Measurements from ENCODE around the gene ZNF469. TPM values are rescaled to one million over a fixed set of nuclear protein-coding genes. Genes with fewer than 3 reads are reported as not detected.

The ZNF469 gene
- total RNA-seq, 1 experiment from 2014 or later: 0.28 TPM

DNA sequence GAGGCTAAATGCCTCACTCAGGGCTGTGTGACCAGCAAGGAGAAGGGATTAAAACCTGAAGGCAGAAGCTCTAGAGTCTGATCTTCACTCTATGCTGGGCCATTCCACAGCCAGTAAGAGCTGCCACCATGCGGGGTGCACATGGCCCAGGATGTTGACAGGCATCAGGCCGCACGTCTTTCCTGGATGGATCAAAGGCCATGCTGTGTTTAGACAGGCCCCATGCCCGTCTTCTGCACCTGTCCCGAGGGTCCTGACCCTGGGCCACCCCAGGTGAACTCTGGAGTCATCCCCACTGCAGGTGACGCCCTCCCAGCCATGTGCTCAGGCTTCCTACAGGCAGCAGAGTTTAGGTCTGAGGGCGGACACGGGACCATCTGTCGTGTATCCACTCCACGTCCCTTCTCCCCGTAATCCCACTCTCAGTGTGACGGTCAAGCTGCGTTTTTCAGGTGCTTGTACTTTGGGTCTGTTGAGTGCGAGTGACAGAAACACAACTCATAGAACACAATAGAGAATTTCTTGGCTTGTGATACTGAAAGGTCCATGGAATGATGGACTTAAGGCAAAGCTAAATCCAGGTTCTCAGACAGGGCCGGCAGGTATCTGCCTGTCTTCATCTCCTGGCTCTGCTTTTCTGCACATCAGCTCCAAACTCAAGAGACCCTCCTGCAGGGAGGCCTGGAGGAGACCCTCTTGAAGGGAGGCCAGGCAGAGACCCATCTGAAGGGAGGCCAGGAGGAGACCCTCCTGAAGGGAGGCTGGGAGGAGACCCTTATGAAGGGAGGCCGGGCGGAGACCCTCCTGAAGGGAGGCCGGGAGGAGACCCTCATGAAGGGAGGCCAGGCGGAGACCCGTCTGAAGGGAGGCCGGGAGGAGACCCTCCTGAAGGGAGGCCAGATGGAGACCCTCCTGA, 13.2 kb downstream of the ZNF469 start:
- Histone ChIP-seq H3K27me3 (ENCODE audit: control insufficient read depth, insufficient read depth, low read length) (no peaks in the 10 kb centered on the region), H3K4me3 (ENCODE audit: insufficient read depth, low read depth, low read length) (no peak overlapping the region), H3K36me3 (replicated peaks; ENCODE audit: control insufficient read depth, insufficient read depth, low read length) (no peaks in the 10 kb centered on the region)
- no peak for DNase-seq

- H3K4me3 ChIP-seq (ENCODE audit: insufficient read depth, low read depth, low read length): no peak overlapping the region
- no peaks in the 10 kb centered on the region for H3K36me3 ChIP-seq (replicated peaks; ENCODE audit: control insufficient read depth, insufficient read depth, low read length)
- H3K27me3 ChIP-seq (ENCODE audit: control insufficient read depth, insufficient read depth, low read length): no peaks in the 10 kb centered on the region
- no peak for DNase-seq
Observed at GRCh38 chr16:88398170-88398873, 15.6 kb downstream of the ZNF469 start.

DNA sequence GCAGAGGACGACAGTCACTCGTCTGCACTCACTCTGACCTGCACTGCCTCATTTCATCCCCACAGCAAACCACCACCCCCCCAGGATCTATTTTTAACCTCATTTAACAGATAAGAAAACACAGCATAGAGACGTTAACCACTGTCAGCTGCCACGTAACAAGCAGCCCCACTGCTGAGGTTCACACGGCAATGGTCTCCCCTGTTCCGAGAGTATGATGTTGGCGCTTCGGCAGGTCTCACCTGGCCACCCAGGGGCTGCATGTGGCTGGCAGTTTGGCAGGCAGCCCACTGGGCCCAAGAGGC, 16.1 kb downstream of the ZNF469 start:
- DNase-seq: no peak
- Histone ChIP-seq H3K27me3 (ENCODE audit: control insufficient read depth, insufficient read depth, low read length) (no peaks in the 10 kb centered on the region), H3K36me3 (replicated peaks; ENCODE audit: control insufficient read depth, insufficient read depth, low read length) (no peaks in the 10 kb centered on the region), H3K4me3 (ENCODE audit: insufficient read depth, low read depth, low read length) (no peak overlapping the region)

- DNase-seq: no peak
- Histone ChIP-seq H3K27me3 (ENCODE audit: control insufficient read depth, insufficient read depth, low read length) (no peaks in the 10 kb centered on the region), H3K4me3 (ENCODE audit: insufficient read depth, low read depth, low read length) (no peak overlapping the region)
Observed at GRCh38 chr16:88400186-88400585, 17.4 kb downstream of the ZNF469 start.

DNA sequence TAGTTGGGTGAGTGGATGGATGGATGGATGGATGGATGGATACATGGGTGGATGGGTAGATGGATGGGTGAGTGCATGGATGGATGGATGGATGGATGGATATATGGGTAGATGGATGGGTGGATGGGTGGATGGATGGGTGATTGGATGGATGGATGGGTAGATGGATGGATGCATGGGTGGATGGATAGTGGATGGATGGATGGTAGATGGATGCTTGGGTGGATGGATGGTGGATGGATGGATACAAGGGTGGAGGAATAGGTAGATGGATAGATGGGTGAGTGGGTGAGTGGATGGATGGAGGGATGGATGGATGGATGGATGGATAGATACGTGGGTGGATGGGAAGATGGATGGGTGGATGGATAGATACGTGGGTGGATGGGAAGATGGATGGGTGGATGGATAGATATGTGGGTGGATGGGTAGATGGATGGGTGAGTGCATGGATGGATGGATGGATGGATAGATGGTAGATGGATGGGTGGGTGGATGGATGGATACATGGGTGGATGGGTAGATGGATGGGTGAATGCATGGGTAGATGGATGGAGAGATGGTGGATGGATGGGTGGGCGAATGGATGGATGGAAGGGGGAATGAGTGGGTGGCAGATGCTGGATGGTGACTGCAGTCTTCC, 19.0 kb downstream of the ZNF469 start:
- Histone ChIP-seq H3K27me3 (ENCODE audit: control insufficient read depth, insufficient read depth, low read length) (no peaks in the 10 kb centered on the region), H3K4me3 (ENCODE audit: insufficient read depth, low read depth, low read length) (no peak overlapping the region), H3K36me3 (replicated peaks; ENCODE audit: control insufficient read depth, insufficient read depth, low read length) (no peaks in the 10 kb centered on the region)
- DNase-seq: no peak

More at GRCh38 chr16:88400186-88400585, 17.4 kb downstream of the ZNF469 start:
- no peaks in the 10 kb centered on the region for H3K36me3 ChIP-seq (replicated peaks; ENCODE audit: control insufficient read depth, insufficient read depth, low read length)

DNA sequence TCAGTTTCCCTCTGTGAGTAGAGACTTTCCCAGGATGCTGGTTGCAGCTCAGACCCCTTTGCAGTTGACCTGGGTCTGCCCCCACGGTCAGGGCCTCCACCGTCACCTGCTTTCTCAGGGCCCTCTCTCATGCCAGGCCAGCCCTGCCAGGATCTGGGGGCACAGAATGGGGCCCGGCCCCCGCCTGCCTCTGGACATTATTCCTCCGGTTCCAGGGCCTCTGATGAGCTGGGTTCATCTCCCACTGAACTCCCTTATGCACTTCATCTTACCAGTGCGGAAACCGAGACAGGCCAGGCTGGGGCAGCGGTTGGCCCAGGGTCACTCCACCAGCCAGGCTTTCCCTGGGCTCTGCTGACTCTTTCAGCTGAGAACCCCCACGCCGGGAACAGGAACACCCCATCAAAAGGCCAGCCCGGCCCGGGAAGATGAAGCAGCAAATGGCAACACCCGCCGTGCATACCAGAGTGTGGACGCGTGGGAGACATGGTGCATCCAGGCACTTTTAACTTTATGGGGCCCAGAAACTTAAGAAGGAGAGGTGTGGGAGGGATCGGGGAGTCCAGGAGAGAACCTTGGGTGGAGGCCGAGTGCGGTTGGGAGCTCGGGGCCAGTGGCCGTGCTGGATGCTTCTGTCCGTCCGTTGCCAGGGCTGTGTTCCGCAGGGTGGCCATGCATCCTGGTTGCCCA, 19.9 kb downstream of the ZNF469 start:
- H3K36me3 ChIP-seq (replicated peaks; ENCODE audit: control insufficient read depth, insufficient read depth, low read length): no peaks in the 10 kb centered on the region
- no peaks in the 10 kb centered on the region for H3K27me3 ChIP-seq (ENCODE audit: control insufficient read depth, insufficient read depth, low read length)
- no peak for DNase-seq
- H3K4me3 ChIP-seq (ENCODE audit: insufficient read depth, low read depth, low read length): no peak overlapping the region

- no peak overlapping the region for H3K4me3 ChIP-seq (ENCODE audit: insufficient read depth, low read depth, low read length)
- DNase-seq: peak; percentile 84
Observed at GRCh38 chr16:88403794-88404581, 21.2 kb downstream of the ZNF469 start.

DNA sequence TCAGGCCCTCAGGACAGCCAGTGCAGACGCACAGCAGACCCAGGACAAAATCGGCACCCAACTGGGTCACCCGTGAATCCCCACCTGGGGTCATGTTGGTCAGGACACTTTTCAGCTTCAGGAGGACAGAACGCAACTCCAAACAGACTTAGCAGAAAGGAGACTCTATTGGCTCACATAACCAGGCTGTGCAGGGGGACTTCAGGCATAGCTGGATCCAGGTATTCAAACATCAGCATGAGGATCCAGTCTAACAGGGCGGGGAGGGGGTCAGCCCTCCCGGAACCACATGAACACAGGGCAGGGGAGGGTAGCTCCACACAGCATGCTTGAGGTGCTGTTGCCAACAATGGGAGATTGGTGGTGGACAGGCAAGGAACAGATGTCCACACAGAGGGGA, 22.0 kb downstream of the ZNF469 start:
- no peak for DNase-seq
- Histone ChIP-seq H3K36me3 (replicated peaks; ENCODE audit: control insufficient read depth, insufficient read depth, low read length) (no peaks in the 10 kb centered on the region), H3K4me3 (ENCODE audit: insufficient read depth, low read depth, low read length) (no peak overlapping the region), H3K27me3 (ENCODE audit: control insufficient read depth, insufficient read depth, low read length) (no peaks in the 10 kb centered on the region)

More at GRCh38 chr16:88403794-88404581, 21.2 kb downstream of the ZNF469 start:
- H3K36me3 ChIP-seq (replicated peaks; ENCODE audit: control insufficient read depth, insufficient read depth, low read length): no peaks in the 10 kb centered on the region
- no peaks in the 10 kb centered on the region for H3K27me3 ChIP-seq (ENCODE audit: control insufficient read depth, insufficient read depth, low read length)

GRCh38 chr16:88405216-88406060, 22.7 kb downstream of the ZNF469 start:
- Histone ChIP-seq H3K36me3 (replicated peaks; ENCODE audit: control insufficient read depth, insufficient read depth, low read length) (no peaks in the 10 kb centered on the region), H3K4me3 (ENCODE audit: insufficient read depth, low read depth, low read length) (no peak overlapping the region), H3K27me3 (ENCODE audit: control insufficient read depth, insufficient read depth, low read length) (no peaks in the 10 kb centered on the region)
- DNase-seq: no peak

GRCh38 chr16:88406096-88407041, 23.6 kb downstream of the ZNF469 start:
- Histone ChIP-seq H3K36me3 (replicated peaks; ENCODE audit: control insufficient read depth, insufficient read depth, low read length) (no peaks in the 10 kb centered on the region), H3K27me3 (ENCODE audit: control insufficient read depth, insufficient read depth, low read length) (no peaks in the 10 kb centered on the region), H3K4me3 (ENCODE audit: insufficient read depth, low read depth, low read length) (no peak overlapping the region)
- peak; percentile 92 for DNase-seq

GRCh38 chr16:88407042-88407420, 24.3 kb downstream of the ZNF469 start:
- no peak for DNase-seq
- no peaks in the 10 kb centered on the region for H3K27me3 ChIP-seq (ENCODE audit: control insufficient read depth, insufficient read depth, low read length)
- no peak overlapping the region for H3K4me3 ChIP-seq (ENCODE audit: insufficient read depth, low read depth, low read length)
- H3K36me3 ChIP-seq (replicated peaks; ENCODE audit: control insufficient read depth, insufficient read depth, low read length): no peaks in the 10 kb centered on the region

DNA sequence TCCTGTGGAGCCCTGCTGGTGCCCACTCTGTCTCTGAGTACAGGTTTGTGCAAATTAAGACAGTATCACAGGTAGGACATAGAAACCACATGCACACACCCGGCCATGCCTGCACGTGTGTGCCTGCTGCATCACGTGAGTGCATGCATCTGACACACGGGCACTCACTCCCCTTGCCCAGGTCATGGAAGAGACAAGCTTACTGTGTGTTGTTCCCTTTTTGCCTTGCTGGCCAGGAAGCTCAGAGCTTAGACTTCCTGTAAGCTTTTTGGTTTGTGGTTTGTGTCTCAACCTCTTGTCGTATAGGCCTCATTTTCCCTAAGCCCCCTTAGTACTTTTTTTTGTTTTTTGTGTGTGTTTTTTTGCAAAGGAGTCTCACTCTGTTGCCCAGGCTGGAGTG, 25.0 kb downstream of the ZNF469 start:
- Histone ChIP-seq H3K27me3 (ENCODE audit: control insufficient read depth, insufficient read depth, low read length) (no peaks in the 10 kb centered on the region), H3K4me3 (ENCODE audit: insufficient read depth, low read depth, low read length) (no peak overlapping the region), H3K36me3 (replicated peaks; ENCODE audit: control insufficient read depth, insufficient read depth, low read length) (no peaks in the 10 kb centered on the region)
- no peak for DNase-seq

All from H7 (cell line).